ENCODE data around the gene PCDHGA2.

Gene PCDHGA2

GRCh38 chr5:141359790-141360426 lies 21.3 kb downstream of the PCDHGA2 start, which contains the start of gene PCDHGB2:
TSS of gene PCDHGB2 (plus strand) at chr5:141359994. CDS start at chr5:141360136, 142 bp downstream.
- peak; percentile 10 for DNase-seq (ENCODE audit: low read depth)
- no peak for TF ChIP-seq CTCF (IDR thresholded peaks at IDR 0.05; ENCODE audit: insufficient read depth, low read depth, low read length, missing control alignments)

GRCh38 chr5:141360685-141361084 lies 22.1 kb downstream of the PCDHGA2 start:
- H3K4me3 ChIP-seq (ENCODE audit: low read length), result no peak overlapping the region
- no peak for TF ChIP-seq CTCF (IDR thresholded peaks at IDR 0.05; ENCODE audit: insufficient read depth, low read depth, low read length, missing control alignments)
- DNase-seq (ENCODE audit: low read depth), result no peak

More at GRCh38 chr5:141359790-141360426, 21.3 kb downstream of the PCDHGA2 start, which contains the start of gene PCDHGB2:
- no peak within 1 kb of the TSS for H3K4me3 ChIP-seq (ENCODE audit: low read length)

- H3K4me3 ChIP-seq (ENCODE audit: low read length), result no peak overlapping the region
- TF ChIP-seq CTCF (IDR thresholded peaks at IDR 0.05; ENCODE audit: insufficient read depth, low read depth, low read length, missing control alignments), result no peak
- DNase-seq (ENCODE audit: low read depth), result no peak
Observed at GRCh38 chr5:141362719-141363118, 24.2 kb downstream of the PCDHGA2 start.

GRCh38 chr5:141363952-141364660 lies 25.5 kb downstream of the PCDHGA2 start, which contains the start of gene PCDHGA5:
TSS of gene PCDHGA5 (plus strand) at chr5:141364162. CDS start at chr5:141364331, 169 bp downstream.
- no peak within 1 kb of the TSS for H3K4me3 ChIP-seq (ENCODE audit: low read length)
- no peak for TF ChIP-seq CTCF (IDR thresholded peaks at IDR 0.05; ENCODE audit: insufficient read depth, low read depth, low read length, missing control alignments)
- DNase-seq (ENCODE audit: low read depth), result no peak

GRCh38 chr5:141366016-141366896 lies 27.7 kb downstream of the PCDHGA2 start:
- no peak for DNase-seq (ENCODE audit: low read depth)
- H3K4me3 ChIP-seq (ENCODE audit: low read length), result no peak overlapping the region
- no peak for TF ChIP-seq CTCF (IDR thresholded peaks at IDR 0.05; ENCODE audit: insufficient read depth, low read depth, low read length, missing control alignments)

GRCh38 chr5:141369994-141370848 lies 31.7 kb downstream of the PCDHGA2 start, which contains the start of gene PCDHGB3:
TSS of gene PCDHGB3 (plus strand) at chr5:141370242. CDS start at chr5:141370395, 153 bp downstream.
- H3K4me3 ChIP-seq (ENCODE audit: low read length), result peak within 1 kb of the TSS; percentile 30
- peak; percentile 34 for DNase-seq (ENCODE audit: low read depth)
- peak; percentile 47 for TF ChIP-seq CTCF (IDR thresholded peaks at IDR 0.05; ENCODE audit: insufficient read depth, low read depth, low read length, missing control alignments)
